SK-N-MC (cell line): ENCODE data around the gene CAMTA1.

Source experiments
- DNase-seq: peaks from one replicate; pipeline ENCODE4 v3.0.0-alpha.2; 2011; ENCODE audit warnings: low read depth, low spot score
- H3K27ac ChIP-seq: fragments of 200-600 bp; sonication (generic); 2 replicates; pipeline ENCODE4 v1.5.1; 2016; ENCODE audit warnings: mixed run types
- H3K36me3 ChIP-seq: fragments of 200-600 bp; sonication (generic); 2 replicates; pipeline ENCODE4 v1.6.1; 2017; ENCODE audit warnings: antibody characterized with exemption, low read length, mixed read lengths; ENCODE audit not compliant: insufficient read depth
- H3K4me3 ChIP-seq: fragments of 200-600 bp; sonication (generic); 2 replicates; pipeline ENCODE4 v1.5.1; 2016
- H3K9ac ChIP-seq: fragments of 200-600 bp; sonication (generic); 2 replicates; pipeline ENCODE4 v1.8.0; 2017; ENCODE audit warnings: mixed run types, mixed read lengths; ENCODE audit not compliant: insufficient read length
- H3K9me3 ChIP-seq: fragments of 200-600 bp; sonication (generic); 2 replicates; pipeline ENCODE4 v1.6.1; 2017; ENCODE audit warnings: low read depth, mild to moderate bottlenecking, antibody characterized with exemption, low read length, moderate library complexity, mixed read lengths
- EZH2 ChIP-seq: fragments of 200-600 bp; sonication (generic); IDR thresholded peaks from one replicate; pipeline ENCODE4 v1.6.1; 2017; ENCODE audit warnings: antibody characterized with exemption
- FOXP2 ChIP-seq: optimal IDR thresholded peaks from 2 replicates; pipeline ENCODE3; 2011; ENCODE audit warnings: mild to moderate bottlenecking, moderate library complexity; ENCODE audit not compliant: insufficient read depth; ENCODE audit errors: extremely low read length, control extremely low read depth
- POLR2AphosphoS5 ChIP-seq: IDR thresholded peaks from 2 replicates; pipeline ENCODE4 v1.6.1; 2012; ENCODE audit warnings: mild to moderate bottlenecking, low read depth, low read length, borderline replicate concordance

CAMTA1 gene

GRCh38 chr1:7366955-7367665 is 581.9 kb downstream of the CAMTA1 start:
- H3K9me3 ChIP-seq, result no peaks in the 10 kb centered on the region
- H3K4me3 ChIP-seq, result no peak overlapping the region
- H3K9ac ChIP-seq, result no peak overlapping the region
- no peak overlapping the region for H3K27ac ChIP-seq
- no peaks in the 10 kb centered on the region for H3K36me3 ChIP-seq
- DNase-seq, result no peak
- TF ChIP-seq POLR2AphosphoS5, result no peak

- no peak overlapping the region for H3K27ac ChIP-seq
- H3K4me3 ChIP-seq, result no peak overlapping the region
- no peak for DNase-seq
- H3K9me3 ChIP-seq, result no peaks in the 10 kb centered on the region
- TF ChIP-seq FOXP2, result no peak
- TF ChIP-seq POLR2AphosphoS5, result no peak
- no peak for TF ChIP-seq EZH2
- H3K9ac ChIP-seq, result no peak overlapping the region
- H3K36me3 ChIP-seq, result no peaks in the 10 kb centered on the region
Observed at GRCh38 chr1:7369866-7370265, 584.6 kb downstream of the CAMTA1 start.

- TF ChIP-seq FOXP2 (no peak), POLR2AphosphoS5 (no peak), EZH2 (no peak)
- H3K9me3 ChIP-seq, result no peaks in the 10 kb centered on the region
- no peaks in the 10 kb centered on the region for H3K36me3 ChIP-seq
- no peak overlapping the region for H3K4me3 ChIP-seq
- no peak overlapping the region for H3K9ac ChIP-seq
- H3K27ac ChIP-seq, result no peak overlapping the region
- no peak for DNase-seq
Observed at GRCh38 chr1:7371926-7372325, 586.7 kb downstream of the CAMTA1 start.

- DNase-seq, result no peak
- H3K36me3 ChIP-seq, result no peaks in the 10 kb centered on the region
- H3K9ac ChIP-seq, result no peak overlapping the region
- H3K9me3 ChIP-seq, result no peaks in the 10 kb centered on the region
- TF ChIP-seq POLR2AphosphoS5, result no peak
- no peak for TF ChIP-seq EZH2
- no peak for TF ChIP-seq FOXP2
- H3K27ac ChIP-seq, result no peak overlapping the region
- no peak overlapping the region for H3K4me3 ChIP-seq
Observed at GRCh38 chr1:7372477-7373120, 587.3 kb downstream of the CAMTA1 start.

- H3K9me3 ChIP-seq, result no peaks in the 10 kb centered on the region
- DNase-seq, result no peak
- no peak overlapping the region for H3K27ac ChIP-seq
- TF ChIP-seq FOXP2 (no peak), POLR2AphosphoS5 (no peak), EZH2 (no peak)
- no peak overlapping the region for H3K9ac ChIP-seq
- H3K4me3 ChIP-seq, result no peak overlapping the region
- no peaks in the 10 kb centered on the region for H3K36me3 ChIP-seq
Observed at GRCh38 chr1:7373251-7373650, 588.0 kb downstream of the CAMTA1 start.

GRCh38 chr1:7373876-7374562 is 588.8 kb downstream of the CAMTA1 start:
- H3K4me3 ChIP-seq, result no peak overlapping the region
- no peaks in the 10 kb centered on the region for H3K9me3 ChIP-seq
- no peak overlapping the region for H3K9ac ChIP-seq
- H3K36me3 ChIP-seq, result no peaks in the 10 kb centered on the region
- DNase-seq, result no peak
- TF ChIP-seq POLR2AphosphoS5, result no peak
- TF ChIP-seq EZH2, result no peak
- TF ChIP-seq FOXP2, result no peak
- no peak overlapping the region for H3K27ac ChIP-seq

- no peak for DNase-seq
- H3K4me3 ChIP-seq, result no peak overlapping the region
- no peak overlapping the region for H3K27ac ChIP-seq
- H3K9me3 ChIP-seq, result no peaks in the 10 kb centered on the region
- TF ChIP-seq FOXP2 (no peak), POLR2AphosphoS5 (no peak), EZH2 (no peak)
- no peak overlapping the region for H3K9ac ChIP-seq
- H3K36me3 ChIP-seq, result no peaks in the 10 kb centered on the region
Observed at GRCh38 chr1:7374563-7375160, 589.4 kb downstream of the CAMTA1 start.

GRCh38 chr1:7375329-7375728 is 590.1 kb downstream of the CAMTA1 start:
- Histone ChIP-seq H3K9ac (no peak overlapping the region), H3K27ac (no peak overlapping the region), H3K4me3 (no peak overlapping the region), H3K9me3 (no peaks in the 10 kb centered on the region), H3K36me3 (no peaks in the 10 kb centered on the region)
- TF ChIP-seq POLR2AphosphoS5, result no peak
- TF ChIP-seq EZH2, result no peak
- no peak for TF ChIP-seq FOXP2
- DNase-seq, result no peak
